ENCODE results near the gene SPIN2A. TPM values are rescaled to one million over a fixed set of nuclear protein-coding genes. Genes with fewer than 3 reads are reported as not detected.
"Not testable (repeated sequence)": the region's sequence is repeated elsewhere in the genome, so short reads cannot be mapped to it uniquely, and the experiment has no call there.

Gene SPIN2A
- 0.13 TPM in 1 of 2 replicates, not detected in the other for total RNA-seq (2014; rRNA removed; shearing (Covaris generic))

GRCh38 chrX:57137073-57137472 is at the start of gene SPIN2A:
Gene SPIN2A (minus strand): TSS chrX:57137397. CDS start chrX:57136597, 800 bp downstream.
- not testable (repeated sequence) for H3K27me3 ChIP-seq (replicated peaks); H3K36me3 ChIP-seq; H3K4me1 ChIP-seq (replicated peaks); DNase-seq (ENCODE audit: low read depth in 1 of 2, low spot score in 2 of 2); H3K4me3 ChIP-seq; H3K9me3 ChIP-seq (replicated peaks); H3K27ac ChIP-seq

DNA sequence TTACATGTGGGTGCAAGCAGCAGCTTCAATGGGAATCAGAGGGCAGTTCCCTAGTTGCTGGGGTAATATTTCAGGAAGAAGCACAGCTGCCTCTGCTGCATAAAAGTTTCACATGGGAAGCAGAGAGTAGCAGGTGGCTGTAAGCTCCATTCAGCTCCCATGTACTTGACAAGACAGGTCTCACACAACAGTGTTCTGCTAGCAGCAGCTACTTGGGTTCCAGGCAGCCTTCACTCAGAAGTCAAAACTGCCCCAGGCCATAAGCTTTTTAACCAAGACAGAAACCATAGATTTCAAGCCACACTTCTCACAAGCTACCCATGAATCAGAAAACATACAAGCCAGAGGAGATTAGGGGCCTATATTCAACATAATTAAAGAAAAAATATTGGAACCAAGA is 41.4 kb upstream of the SPIN2A start:
- no peak for DNase-seq (ENCODE audit: low read depth in 1 of 2, low spot score in 2 of 2)
- Histone ChIP-seq H3K4me3 (no peak overlapping the region), H3K9me3 (replicated peaks) (no peaks in the 10 kb centered on the region), H3K27ac (no peak overlapping the region), H3K4me1 (replicated peaks) (no peaks in the 10 kb centered on the region), H3K27me3 (replicated peaks) (no peaks in the 10 kb centered on the region), H3K36me3 (no peaks in the 10 kb centered on the region)

GRCh38 chrX:57177070-57177469 is 39.9 kb upstream of the SPIN2A start:
- Histone ChIP-seq H3K4me1 (replicated peaks) (no peaks in the 10 kb centered on the region), H3K27me3 (replicated peaks) (no peaks in the 10 kb centered on the region), H3K27ac (no peak overlapping the region), H3K36me3 (no peaks in the 10 kb centered on the region), H3K4me3 (no peak overlapping the region), H3K9me3 (replicated peaks) (no peaks in the 10 kb centered on the region)
- no peak for DNase-seq (ENCODE audit: low read depth in 1 of 2, low spot score in 2 of 2)

DNA sequence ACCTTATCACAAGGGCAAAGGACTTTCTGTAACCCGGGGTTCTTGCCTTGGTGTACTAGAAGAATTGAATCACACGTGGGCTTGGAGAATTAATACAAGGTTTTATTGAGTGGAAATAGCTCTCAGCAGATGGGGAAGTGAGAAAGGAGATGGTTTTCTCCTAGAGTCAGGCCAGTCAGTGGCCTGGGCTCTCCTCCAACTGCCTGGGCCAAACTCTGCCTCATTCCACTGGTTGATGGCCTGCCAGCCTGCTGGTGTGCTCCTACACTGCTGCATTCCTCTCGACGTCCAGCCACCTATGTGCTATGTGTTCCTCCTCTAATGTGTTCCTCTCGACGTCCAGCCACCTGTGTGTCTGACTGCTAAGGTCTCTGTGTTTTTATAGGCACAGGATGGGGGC is 35.3 kb upstream of the SPIN2A start:
- H3K27ac ChIP-seq, result no peak overlapping the region
- no peaks in the 10 kb centered on the region for H3K4me1 ChIP-seq (replicated peaks)
- no peak overlapping the region for H3K4me3 ChIP-seq
- H3K9me3 ChIP-seq (replicated peaks), result no peaks in the 10 kb centered on the region
- H3K27me3 ChIP-seq (replicated peaks), result no peaks in the 10 kb centered on the region
- DNase-seq (ENCODE audit: low read depth in 1 of 2, low spot score in 2 of 2), result no peak
- no peaks in the 10 kb centered on the region for H3K36me3 ChIP-seq

DNA sequence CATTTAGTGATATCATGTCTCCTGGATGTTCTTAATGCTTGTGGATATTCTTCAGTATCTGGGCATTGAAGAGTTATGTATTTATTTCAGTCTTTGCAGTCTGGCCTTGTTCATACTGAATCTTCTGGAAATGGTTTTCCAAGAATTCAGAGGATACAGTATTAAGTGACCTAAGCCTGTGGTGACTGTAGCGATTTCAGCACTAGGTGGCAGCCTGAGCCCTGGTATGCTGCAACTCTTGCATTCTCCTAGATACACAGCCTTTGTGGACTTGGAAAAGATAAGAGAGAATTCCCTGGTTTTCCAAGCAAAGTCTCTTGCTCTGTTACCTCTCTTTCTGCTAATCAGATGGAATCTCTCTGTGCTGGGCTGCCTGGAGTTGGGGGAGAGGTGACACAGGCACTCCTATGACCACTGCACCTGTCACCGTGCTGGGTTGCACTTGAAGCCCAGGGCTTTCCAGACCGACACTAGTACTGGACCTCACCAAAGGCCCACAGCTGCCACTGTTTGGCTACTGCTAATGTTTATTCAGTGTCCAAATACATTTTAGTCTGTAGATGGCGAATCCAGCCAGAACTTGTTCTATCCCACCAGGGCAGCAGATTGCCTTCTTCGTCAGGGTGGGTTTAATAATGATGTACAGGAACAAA is 19.3 kb upstream of the SPIN2A start:
- no peaks in the 10 kb centered on the region for H3K4me1 ChIP-seq (replicated peaks)
- H3K4me3 ChIP-seq, result no peak overlapping the region
- DNase-seq (ENCODE audit: low read depth in 1 of 2, low spot score in 2 of 2), result no peak
- H3K36me3 ChIP-seq, result no peaks in the 10 kb centered on the region
- no peak overlapping the region for H3K27ac ChIP-seq
- H3K9me3 ChIP-seq (replicated peaks), result no peaks in the 10 kb centered on the region
- H3K27me3 ChIP-seq (replicated peaks), result no peaks in the 10 kb centered on the region

GRCh38 chrX:57155171-57155570 is 18.0 kb upstream of the SPIN2A start:
- H3K9me3 ChIP-seq (replicated peaks), result no peaks in the 10 kb centered on the region

DNA sequence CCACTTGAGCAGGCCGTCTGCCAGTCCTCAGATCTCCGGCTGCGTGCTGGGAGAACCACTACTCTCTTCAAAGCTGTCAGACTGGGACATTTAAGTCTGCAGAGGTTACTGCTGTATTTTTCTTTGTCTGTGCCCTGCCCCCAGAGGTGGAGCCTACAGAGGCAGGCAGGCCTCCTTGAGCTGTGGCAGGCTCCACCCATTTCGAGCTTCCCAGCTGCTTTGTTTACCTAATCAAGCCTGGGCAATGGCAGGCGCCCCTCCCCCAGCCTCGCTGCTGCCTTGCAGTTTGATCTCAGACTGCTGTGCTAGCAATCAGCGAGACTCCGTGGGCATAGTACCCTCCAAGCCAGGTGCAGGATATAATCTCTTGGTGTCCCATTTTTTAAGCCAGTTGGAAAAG is 15.0 kb upstream of the SPIN2A start:
- not testable (repeated sequence) for H3K27ac ChIP-seq; H3K9me3 ChIP-seq (replicated peaks); DNase-seq (ENCODE audit: low read depth in 1 of 2, low spot score in 2 of 2); H3K4me3 ChIP-seq; H3K4me1 ChIP-seq (replicated peaks); H3K27me3 ChIP-seq (replicated peaks); H3K36me3 ChIP-seq

More at GRCh38 chrX:57155171-57155570, 18.0 kb upstream of the SPIN2A start:
- no peak overlapping the region for H3K4me3 ChIP-seq
- H3K36me3 ChIP-seq, result no peaks in the 10 kb centered on the region
- no peaks in the 10 kb centered on the region for H3K27me3 ChIP-seq (replicated peaks)
- no peaks in the 10 kb centered on the region for H3K4me1 ChIP-seq (replicated peaks)
- DNase-seq (ENCODE audit: low read depth in 1 of 2, low spot score in 2 of 2), result no peak
- H3K27ac ChIP-seq, result no peak overlapping the region

GRCh38 chrX:57138674-57139073 is 1.5 kb upstream of the SPIN2A start:
- Histone ChIP-seq H3K36me3 (no peaks in the 10 kb centered on the region), H3K9me3 (replicated peaks) (no peaks in the 10 kb centered on the region), H3K27ac (no peak overlapping the region), H3K4me1 (replicated peaks) (no peaks in the 10 kb centered on the region), H3K27me3 (replicated peaks) (no peaks in the 10 kb centered on the region), H3K4me3 (no peak overlapping the region)
- DNase-seq (ENCODE audit: low read depth in 1 of 2, low spot score in 2 of 2), result no peak

DNA sequence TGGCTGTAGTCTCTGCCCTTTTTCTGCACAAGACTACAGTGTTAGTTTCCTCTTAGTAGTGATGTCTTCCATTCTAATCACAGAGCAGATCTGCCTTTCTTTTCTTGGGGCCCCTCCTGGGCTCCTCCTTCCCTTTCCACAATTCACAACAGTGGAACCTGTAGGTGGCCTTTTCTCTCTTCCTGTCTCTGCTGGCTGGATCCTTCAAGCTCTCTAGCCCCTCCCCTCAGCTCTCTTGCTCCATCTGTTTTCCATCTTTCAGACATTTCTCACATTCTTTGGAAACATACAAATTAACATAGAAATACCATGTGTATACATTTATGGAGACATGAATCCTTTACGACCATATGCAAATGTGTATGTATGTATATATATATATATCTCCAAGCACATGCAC is 304 bp upstream of the SPIN2A start:
- H3K27me3 ChIP-seq (replicated peaks), result no peaks in the 10 kb centered on the region
- H3K36me3 ChIP-seq, result no peaks in the 10 kb centered on the region
- no peak overlapping the region for H3K27ac ChIP-seq
- no peak for DNase-seq (ENCODE audit: low read depth in 1 of 2, low spot score in 2 of 2)
- H3K4me1 ChIP-seq (replicated peaks), result no peaks in the 10 kb centered on the region
- H3K9me3 ChIP-seq (replicated peaks), result no peaks in the 10 kb centered on the region
- no peak overlapping the region for H3K4me3 ChIP-seq

- DNase-seq (ENCODE audit: low read depth in 1 of 2, low spot score in 2 of 2); H3K27ac ChIP-seq; H3K4me3 ChIP-seq; H3K36me3 ChIP-seq; H3K9me3 ChIP-seq (replicated peaks); H3K27me3 ChIP-seq (replicated peaks); H3K4me1 ChIP-seq (replicated peaks): not testable (repeated sequence)
These were observed 608 bp downstream of the SPIN2A start for GRCh38 chrX:57136589-57136988.

GRCh38 chrX:57135287-57135686 is 1.9 kb downstream of the SPIN2A start:
- no peak for DNase-seq (ENCODE audit: low read depth in 1 of 2, low spot score in 2 of 2)

DNA sequence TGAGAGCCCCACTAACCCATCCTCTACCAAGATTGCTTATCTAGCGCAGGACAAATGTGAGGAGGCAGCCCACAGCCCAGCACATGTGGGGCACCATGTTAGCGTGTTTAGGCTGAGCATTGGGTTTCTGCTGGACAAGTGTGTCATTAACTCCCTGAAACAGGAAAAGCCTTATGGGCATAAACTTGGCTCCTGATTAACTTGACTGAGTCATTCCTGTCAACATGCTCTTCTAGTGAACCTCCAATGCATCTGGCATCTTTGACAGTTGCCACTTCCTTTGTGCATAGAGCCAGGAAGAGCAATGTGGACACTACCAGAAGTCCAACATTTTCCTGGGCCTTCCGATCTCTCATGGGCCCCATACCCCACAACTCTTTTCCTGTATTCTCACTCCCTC is 2.5 kb downstream of the SPIN2A start:
- H3K9me3 ChIP-seq (replicated peaks), result no peaks in the 10 kb centered on the region
- H3K4me3 ChIP-seq, result no peak overlapping the region
- H3K4me1 ChIP-seq (replicated peaks), result no peaks in the 10 kb centered on the region
- DNase-seq (ENCODE audit: low read depth in 1 of 2, low spot score in 2 of 2), result no peak
- no peaks in the 10 kb centered on the region for H3K27me3 ChIP-seq (replicated peaks)
- H3K27ac ChIP-seq, result no peak overlapping the region
- H3K36me3 ChIP-seq, result no peaks in the 10 kb centered on the region

More at GRCh38 chrX:57135287-57135686, 1.9 kb downstream of the SPIN2A start:
- no peaks in the 10 kb centered on the region for H3K4me1 ChIP-seq (replicated peaks)
- H3K36me3 ChIP-seq, result no peaks in the 10 kb centered on the region
- H3K9me3 ChIP-seq (replicated peaks), result no peaks in the 10 kb centered on the region
- no peaks in the 10 kb centered on the region for H3K27me3 ChIP-seq (replicated peaks)
- no peak overlapping the region for H3K4me3 ChIP-seq
- no peak overlapping the region for H3K27ac ChIP-seq

GRCh38 chrX:57133706-57134105 is 3.5 kb downstream of the SPIN2A start:
- H3K36me3 ChIP-seq, result no peaks in the 10 kb centered on the region
- no peak overlapping the region for H3K4me3 ChIP-seq
- H3K4me1 ChIP-seq (replicated peaks), result no peaks in the 10 kb centered on the region
- no peaks in the 10 kb centered on the region for H3K9me3 ChIP-seq (replicated peaks)
- DNase-seq (ENCODE audit: low read depth in 1 of 2, low spot score in 2 of 2), result no peak
- no peak overlapping the region for H3K27ac ChIP-seq
- H3K27me3 ChIP-seq (replicated peaks), result no peaks in the 10 kb centered on the region

GRCh38 chrX:57133284-57133683 is 3.9 kb downstream of the SPIN2A start:
- not testable (repeated sequence) for H3K27ac ChIP-seq; H3K36me3 ChIP-seq; H3K4me1 ChIP-seq (replicated peaks); DNase-seq (ENCODE audit: low read depth in 1 of 2, low spot score in 2 of 2); H3K4me3 ChIP-seq; H3K27me3 ChIP-seq (replicated peaks); H3K9me3 ChIP-seq (replicated peaks)

GRCh38 chrX:57132046-57132445 is 5.2 kb downstream of the SPIN2A start:
- no peaks in the 10 kb centered on the region for H3K4me1 ChIP-seq (replicated peaks)
- no peaks in the 10 kb centered on the region for H3K36me3 ChIP-seq
- no peaks in the 10 kb centered on the region for H3K27me3 ChIP-seq (replicated peaks)
- no peak overlapping the region for H3K4me3 ChIP-seq
- H3K9me3 ChIP-seq (replicated peaks), result no peaks in the 10 kb centered on the region
- DNase-seq (ENCODE audit: low read depth in 1 of 2, low spot score in 2 of 2), result no peak
- no peak overlapping the region for H3K27ac ChIP-seq

Data from SJSA1 (cell line).